Caco-2 (cell line): ENCODE results near the gene LIFR. TPM values are rescaled to one million over a fixed set of nuclear protein-coding genes. Genes with fewer than 3 reads are reported as not detected.

Experiments
- BruUV-seq: library from RNA; stranded (reverse); fragments of 400-500 nt; replicated peaks from 2 replicates; lab custom pipeline; 2021; lab: Mats Ljungman, UMichigan
- CTCF ChIA-PET: fragments of 300-600 bp; sonication (Branson Sonifier 250); formaldehyde crosslinking; loops from one replicate; lab custom pipeline; 2022; ENCODE audit warnings: antibody characterized with exemption; lab: Charles Lee
- POLR2A ChIA-PET: fragments of 300-600 bp; sonication (Branson Sonifier 250); formaldehyde crosslinking; loops from one replicate; lab custom pipeline; 2022; ENCODE audit warnings: antibody characterized with exemption; lab: Charles Lee
- DNase-seq, 2 experiments: peaks; one replicate each; pipeline versions ENCODE4 v3.0.0 to v3.0.0-alpha.2; 2020 to 2022
- H3K27me3 ChIP-seq: replicated peaks from 2 replicates; pipeline ENCODE4 v1.6.0; 2011; ENCODE audit warnings: low read length; ENCODE audit not compliant: control insufficient read depth, insufficient read depth
- H3K36me3 ChIP-seq: 2 replicates; pipeline ENCODE4 v1.5.1; 2011; ENCODE audit warnings: low read length; ENCODE audit not compliant: control insufficient read depth, insufficient read depth
- H3K4me1 ChIP-seq: fragments of 250-450 bp; sonication (Bioruptor Pico); 2 replicates; pipeline ENCODE4 v1.5.1; 2020; ENCODE audit warnings: mild to moderate bottlenecking
- H3K4me3 ChIP-seq: 2 replicates; pipeline ENCODE4 v1.5.1; 2011; ENCODE audit warnings: low read depth, mild to moderate bottlenecking, control low read depth, low read length
- H3K9me3 ChIP-seq: fragments of 250-450 bp; sonication (Bioruptor Pico); 2 replicates; pipeline ENCODE4 v1.5.1; 2020; ENCODE audit warnings: mild to moderate bottlenecking, moderate library complexity
- H3K27ac Mint-ChIP-seq: one replicate; pipeline ENCODE4 v1.8.0; 2022; ENCODE audit warnings: mixed read lengths; ENCODE audit not compliant: unreplicated experiment
- H3K27me3 Mint-ChIP-seq: one replicate; pipeline ENCODE4 v1.8.0; 2022; ENCODE audit warnings: mixed read lengths; ENCODE audit not compliant: insufficient read depth, unreplicated experiment
- H3K36me3 Mint-ChIP-seq: one replicate; pipeline ENCODE4 v1.8.0; 2022; ENCODE audit warnings: mild to moderate bottlenecking, mixed read lengths; ENCODE audit not compliant: insufficient read depth, unreplicated experiment
- H3K4me1 Mint-ChIP-seq: one replicate; pipeline ENCODE4 v1.8.0; 2022; ENCODE audit warnings: low read depth, mixed read lengths; ENCODE audit not compliant: unreplicated experiment
- H3K4me3 Mint-ChIP-seq: one replicate; pipeline ENCODE4 v1.8.0; 2022; ENCODE audit warnings: mild to moderate bottlenecking, moderate library complexity, mixed read lengths; ENCODE audit not compliant: unreplicated experiment
- H3K9me3 Mint-ChIP-seq: one replicate; pipeline ENCODE4 v1.8.0; 2022; ENCODE audit warnings: mixed read lengths; ENCODE audit not compliant: unreplicated experiment
- CTCF ChIP-seq, 2 experiments: fragments of 200-600 bp in 1 of 2; IDR thresholded peaks; 1 replicate in 1 of 2; 2 replicates in 1 of 2; pipeline versions ENCODE4 v1.5.1 to v1.8.0; 2011 to 2022; ENCODE audit warnings: antibody characterized with exemption in 1 of 2, control low read depth in 1 of 2, inconsistent platforms in 1 of 2, low read depth in 1 of 2, low read length in 1 of 2, mild to moderate bottlenecking in 1 of 2, moderate library complexity in 1 of 2; ENCODE audit not compliant: insufficient read depth in 1 of 2, severe bottlenecking in 1 of 2, unreplicated experiment in 1 of 2
- intact Hi-C: fragments of 100-400 bp; cut with micrococcal nuclease; formaldehyde crosslinking; loops from one replicate; pipeline ENCODE4 v1.10.0; 2022; ENCODE audit not compliant: unreplicated experiment
- total RNA-seq: library from RNA; stranded (reverse); gene quantifications from 2 replicates; pipeline ENCODE4 v1.2.3, GENCODE V29; 2022

Gene LIFR
- total RNA-seq, 1 experiment from 2014 or later, result 5.1 TPM

- Mint-ChIP-seq H3K4me3 (no peak overlapping the region), H3K27ac (no peak overlapping the region), H3K4me1 (no peaks in the 10 kb centered on the region), H3K36me3 (peaks cover 6% of the 10 kb centered on the region), H3K27me3 (no peaks in the 10 kb centered on the region), H3K9me3 (no peaks in the 10 kb centered on the region)
- intact Hi-C loops, result no loop called here
- no peaks in the 10 kb centered on the region for H3K36me3 ChIP-seq
- CTCF ChIA-PET, result no interaction called here
- BruUV-seq, result no TSS peak
- H3K4me3 ChIP-seq, result no peak overlapping the region
- POLR2A ChIA-PET, result interaction anchor here (0.6 kb wide), 1 partner anchor 12 kb away, joined by 4 read pairs; no protein-coding TSS in a partner anchor
- TF ChIP-seq CTCF (IDR thresholded peaks at IDR 0.05; ENCODE audit: insufficient read depth in 1 of 2, low read depth in 1 of 2, low read length in 1 of 2, severe bottlenecking in 1 of 2, unreplicated experiment in 1 of 2), result no peak
- 0 out of 2 replicates have a peak, but pooled peaks cover 3% of the 10 kb centered on the region for H3K9me3 ChIP-seq
- H3K4me1 ChIP-seq, result no peaks in the 10 kb centered on the region
- DNase-seq, result no peak
- no peaks in the 10 kb centered on the region for H3K27me3 ChIP-seq
These were observed 27.1 kb upstream of the LIFR start for GRCh38 chr5:38583500-38583899.

- no peaks in the 10 kb centered on the region for H3K27me3 Mint-ChIP-seq
- intact Hi-C loops, result no loop called here
- H3K27me3 ChIP-seq, result no peaks in the 10 kb centered on the region
These were observed 26.5 kb upstream of the LIFR start for GRCh38 chr5:38582975-38583319.

GRCh38 chr5:38582293-38582974, 26.0 kb upstream of the LIFR start:
- no peak overlapping the region for H3K4me3 Mint-ChIP-seq
- H3K9me3 Mint-ChIP-seq, result no peaks in the 10 kb centered on the region

More at GRCh38 chr5:38582975-38583319, 26.5 kb upstream of the LIFR start:
- Histone ChIP-seq H3K36me3 (no peaks in the 10 kb centered on the region), H3K4me1 (no peaks in the 10 kb centered on the region), H3K9me3 (0 out of 2 replicates have a peak, but pooled peaks cover 3% of the 10 kb centered on the region), H3K4me3 (no peak overlapping the region)
- peaks cover 6% of the 10 kb centered on the region for H3K36me3 Mint-ChIP-seq
- no peaks in the 10 kb centered on the region for H3K9me3 Mint-ChIP-seq
- TF ChIP-seq CTCF (IDR thresholded peaks at IDR 0.05; ENCODE audit: insufficient read depth in 1 of 2, low read depth in 1 of 2, low read length in 1 of 2, severe bottlenecking in 1 of 2, unreplicated experiment in 1 of 2), result no peak
- BruUV-seq, result no TSS peak
- POLR2A ChIA-PET, result interaction anchor here (0.6 kb wide), 1 partner anchor 12 kb away, joined by 4 read pairs; no protein-coding TSS in a partner anchor
- no peak for DNase-seq
- no peak overlapping the region for H3K4me3 Mint-ChIP-seq
- CTCF ChIA-PET, result no interaction called here
- no peaks in the 10 kb centered on the region for H3K4me1 Mint-ChIP-seq
- no peak overlapping the region for H3K27ac Mint-ChIP-seq

More at GRCh38 chr5:38582293-38582974, 26.0 kb upstream of the LIFR start:
- ChIA-PET POLR2A (no interaction called here), CTCF (no interaction called here)
- no peak for DNase-seq
- 0 out of 2 replicates have a peak, but pooled peaks cover 3% of the 10 kb centered on the region for H3K9me3 ChIP-seq
- Mint-ChIP-seq H3K4me1 (no peaks in the 10 kb centered on the region), H3K36me3 (peaks cover 6% of the 10 kb centered on the region), H3K27me3 (no peaks in the 10 kb centered on the region), H3K27ac (no peak overlapping the region)
- BruUV-seq, result no TSS peak
- intact Hi-C loops, result no loop called here
- H3K4me3 ChIP-seq, result no peak overlapping the region
- H3K4me1 ChIP-seq, result no peaks in the 10 kb centered on the region
- H3K27me3 ChIP-seq, result no peaks in the 10 kb centered on the region
- no peak for TF ChIP-seq CTCF (IDR thresholded peaks at IDR 0.05; ENCODE audit: insufficient read depth in 1 of 2, low read depth in 1 of 2, low read length in 1 of 2, severe bottlenecking in 1 of 2, unreplicated experiment in 1 of 2)
- H3K36me3 ChIP-seq, result no peaks in the 10 kb centered on the region
